Stimulated activated CD8-positive, alpha-beta memory T cell treated with anti-CD3 and anti-CD28 coated beads, Interleukin-15, amount 100 ng/mL, for 24 hours (primary cell): ENCODE data around the gene MAN1A1.

Experiments used
- DNase-seq: peaks from one replicate; pipeline ENCODE4 v3.0.0-alpha.2; 2020; ENCODE audit warnings: low read depth

Gene MAN1A1

DNA sequence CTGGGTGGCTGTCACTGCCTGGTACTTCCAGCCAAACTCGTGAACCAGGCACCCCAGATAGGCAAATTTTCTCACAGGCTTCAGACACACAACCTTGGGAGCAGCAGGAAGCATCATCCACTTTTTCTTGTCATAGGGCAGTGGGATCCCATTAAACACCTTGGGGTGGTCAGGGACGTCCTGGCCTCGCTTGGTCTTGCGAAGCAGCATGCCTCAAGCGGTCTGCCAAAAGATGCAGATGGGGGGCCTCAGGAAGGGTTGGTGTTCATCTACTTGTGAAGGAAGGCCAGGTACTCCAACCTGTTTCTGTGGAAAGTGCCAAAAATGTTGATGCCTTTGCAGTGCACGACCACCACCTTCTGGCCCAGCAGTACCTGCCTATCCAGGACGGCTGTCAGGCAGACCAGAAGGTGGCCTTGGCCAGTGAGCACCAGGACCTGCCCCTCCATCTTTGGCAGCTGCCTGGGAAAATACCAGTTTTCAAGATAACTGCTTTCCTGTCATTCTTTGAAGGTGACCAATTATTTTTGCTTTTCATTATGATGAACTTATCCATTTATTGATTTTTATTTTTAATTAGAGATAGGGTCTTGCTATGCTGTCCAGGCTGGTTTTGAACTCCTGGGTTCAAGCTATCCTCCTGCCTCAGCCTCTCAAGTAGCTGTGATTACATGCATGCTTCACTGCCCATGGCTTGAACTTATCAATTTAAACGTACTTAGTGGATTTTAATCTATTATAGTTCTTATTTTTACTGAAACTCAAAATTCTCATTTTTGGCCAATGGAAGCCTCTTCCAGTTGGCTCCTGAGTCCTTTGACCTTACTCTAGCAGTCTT is 80.1 kb downstream of the MAN1A1 start:
- DNase-seq, result no peak

DNA sequence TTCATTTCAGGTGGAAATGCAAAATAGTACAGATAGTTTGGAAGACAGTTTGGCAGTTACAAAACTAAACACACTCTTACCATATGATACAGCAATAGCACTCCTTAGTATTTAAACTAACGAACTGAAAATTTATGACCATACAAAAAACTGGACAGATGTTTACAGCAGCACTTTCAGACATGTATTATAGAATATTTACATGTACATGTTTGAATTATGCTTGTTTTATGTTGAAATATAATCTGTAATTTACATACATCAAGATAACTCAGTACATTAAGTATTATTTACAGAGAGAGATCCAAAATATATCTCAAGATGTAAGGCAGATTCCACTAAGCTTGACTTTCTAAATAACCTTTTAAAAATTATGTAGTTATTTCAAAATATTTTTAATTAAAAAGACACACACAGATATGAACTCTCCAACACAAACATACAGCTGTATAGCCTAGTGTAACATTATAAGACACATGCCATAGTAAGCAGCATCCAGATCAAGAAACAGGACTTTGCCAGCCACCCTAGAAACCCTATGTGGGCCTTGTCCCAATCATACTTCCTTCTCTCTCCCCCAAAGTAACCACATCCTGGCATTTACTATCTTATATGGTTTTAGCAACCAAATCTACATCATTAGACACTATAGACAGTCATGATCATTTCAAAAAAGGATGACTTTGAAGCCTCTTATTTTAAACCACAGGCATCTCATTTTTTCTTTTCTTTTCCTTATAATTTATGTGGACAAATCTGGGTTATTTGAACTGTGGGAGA is 82.2 kb downstream of the MAN1A1 start:
- DNase-seq, result no peak

DNA sequence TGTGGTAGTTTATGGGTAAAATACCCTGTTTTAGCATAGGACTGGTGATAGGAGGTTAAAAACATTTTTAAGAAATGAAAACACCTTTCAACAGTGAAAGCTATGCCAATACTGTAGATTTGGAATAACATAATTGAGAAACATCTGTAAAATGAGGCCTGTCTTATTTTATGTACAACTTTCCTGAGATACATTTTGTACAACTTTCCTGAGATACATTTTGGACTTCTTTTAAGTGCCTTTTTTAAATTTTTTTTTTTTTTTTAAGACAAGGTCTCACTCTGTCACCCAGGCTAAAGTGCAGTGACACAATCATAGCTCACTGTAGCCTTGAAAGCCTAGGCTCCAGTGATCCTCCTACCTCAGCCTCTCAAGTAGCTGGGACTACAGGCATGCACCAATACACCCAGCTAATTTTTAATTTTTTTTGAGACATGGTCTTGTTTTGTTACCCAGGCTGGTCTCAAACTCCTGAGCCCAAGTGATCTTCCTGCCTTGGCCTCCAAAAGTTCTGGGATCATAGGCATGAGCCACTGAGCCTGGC is 84.6 kb downstream of the MAN1A1 start:
- no peak for DNase-seq

DNA sequence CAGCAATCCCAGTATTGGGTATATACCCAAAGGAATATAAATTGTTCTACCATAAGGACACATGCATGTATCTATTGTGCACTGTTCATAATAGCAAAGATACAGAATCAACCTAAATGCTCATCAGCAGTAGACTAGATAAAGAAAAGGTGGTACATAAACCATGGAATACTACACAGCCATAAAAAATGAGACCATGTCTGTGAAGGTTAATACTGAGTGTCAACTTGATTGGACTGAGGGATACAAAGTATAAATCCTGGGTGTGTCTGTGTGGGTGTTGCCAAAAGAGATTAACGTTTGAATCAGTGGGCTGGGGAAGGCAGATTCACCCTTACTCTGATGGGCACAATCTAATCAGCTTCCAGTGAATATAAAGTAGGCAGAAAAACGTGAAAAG is 86.9 kb downstream of the MAN1A1 start:
- no peak for DNase-seq

- no peak for DNase-seq
Measured at GRCh38 chr6:119261944-119262284, 87.6 kb downstream of the MAN1A1 start.

- no peak for DNase-seq
Measured at GRCh38 chr6:119259027-119259426, 90.5 kb downstream of the MAN1A1 start.

DNA sequence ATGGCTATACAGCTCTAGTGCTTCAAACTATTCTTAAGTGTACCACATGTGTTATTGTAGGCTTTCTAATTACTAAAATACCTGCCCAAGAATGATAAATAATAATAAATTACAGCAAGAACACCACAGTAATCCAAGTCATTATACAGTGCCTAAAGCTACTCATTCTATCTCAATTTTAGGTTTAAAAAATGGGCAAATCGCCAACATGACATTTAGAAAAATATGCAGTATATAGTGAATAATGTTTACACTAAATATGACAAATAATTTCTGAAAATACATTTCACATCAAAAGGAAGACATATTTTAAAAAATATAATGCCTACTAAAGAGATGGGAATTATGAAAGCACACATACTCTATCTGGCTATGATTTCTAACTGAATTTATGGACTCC is 91.8 kb downstream of the MAN1A1 start:
- no peak for DNase-seq

DNA sequence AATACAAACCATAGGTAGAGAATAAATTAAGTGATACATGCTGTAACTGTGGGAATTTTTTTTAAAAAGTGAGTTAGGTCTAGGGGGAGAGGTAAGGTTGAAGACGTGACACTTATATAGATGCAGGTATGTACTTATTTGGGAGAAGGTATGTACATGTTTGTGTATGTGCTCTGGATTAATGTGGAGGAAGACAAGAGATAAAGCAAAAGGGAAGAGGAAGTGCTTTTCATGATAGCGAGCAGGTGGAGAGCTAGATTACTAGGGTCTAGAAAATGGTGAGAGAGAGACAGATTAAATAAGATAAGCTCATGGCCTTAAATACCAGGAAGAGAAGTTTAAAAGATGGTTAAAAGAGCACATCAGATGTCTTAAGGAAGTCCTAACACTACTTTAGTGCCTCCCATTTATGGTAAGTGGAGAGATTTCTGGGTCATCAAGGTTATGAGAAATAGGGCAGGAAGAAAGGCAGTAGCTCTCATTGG is 92.5 kb downstream of the MAN1A1 start:
- no peak for DNase-seq

- DNase-seq, result no peak
Measured at GRCh38 chr6:119256392-119256791, 93.2 kb downstream of the MAN1A1 start.

GRCh38 chr6:119255492-119255891 is 94.1 kb downstream of the MAN1A1 start:
- DNase-seq, result no peak

DNA sequence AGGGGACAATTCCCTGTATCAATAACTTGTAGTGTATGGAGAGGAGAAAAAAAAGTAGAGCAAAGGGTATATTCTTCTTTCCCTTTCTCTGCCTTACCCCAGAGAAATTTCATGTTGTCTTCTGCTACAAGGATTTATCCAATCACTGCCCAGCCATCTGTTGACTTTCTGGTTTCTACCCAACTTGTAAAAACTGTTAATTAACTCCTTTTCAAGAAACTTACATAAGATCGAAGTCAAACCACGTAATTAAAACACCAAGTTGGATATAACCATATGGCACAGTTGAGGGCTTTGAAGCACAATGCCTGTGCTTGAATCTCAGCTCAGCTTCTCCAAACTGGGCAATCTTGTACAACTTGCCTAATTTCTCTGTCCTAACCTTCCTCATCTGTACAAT is 99.5 kb downstream of the MAN1A1 start:
- DNase-seq, result no peak

- no peak for DNase-seq
Measured at GRCh38 chr6:119249319-119249718, 100.2 kb downstream of the MAN1A1 start.

DNA sequence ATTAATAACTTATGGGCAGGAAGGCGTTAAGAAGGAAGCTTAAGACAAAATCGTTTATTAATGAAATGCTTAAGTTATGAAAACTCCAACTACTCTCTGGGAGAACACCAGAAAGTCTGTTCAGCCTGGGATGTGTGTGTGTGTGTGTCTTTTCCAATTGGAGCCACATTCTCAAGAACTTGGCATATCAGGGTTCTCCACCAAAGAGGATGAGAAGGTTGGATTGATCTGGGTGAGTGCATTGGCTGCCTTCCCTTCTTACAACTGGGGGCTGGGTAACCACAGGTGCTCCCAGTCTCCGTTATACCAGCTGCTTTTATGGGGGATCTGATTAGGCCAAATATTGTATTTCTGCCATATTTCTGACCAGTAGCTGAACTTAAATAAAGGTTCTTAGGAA is 102.1 kb downstream of the MAN1A1 start:
- DNase-seq, result no peak

DNA sequence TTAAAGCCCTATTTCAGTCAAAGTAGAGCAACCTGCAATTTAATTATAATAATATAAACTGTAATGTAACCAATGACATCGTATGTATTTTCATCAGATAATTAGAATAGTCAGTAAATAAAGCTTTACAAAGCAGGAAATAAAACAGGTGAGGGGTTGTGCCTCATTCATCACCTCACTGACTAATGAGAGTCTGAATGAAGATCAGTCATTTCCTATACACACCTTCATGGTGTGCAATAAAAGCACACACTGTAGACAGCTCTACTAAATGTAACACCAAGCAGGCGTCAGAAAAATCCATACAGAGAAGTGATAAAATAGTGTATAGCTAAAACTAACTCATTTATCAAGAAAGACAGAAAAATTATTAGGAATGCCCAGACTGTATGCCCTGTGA is 105.9 kb downstream of the MAN1A1 start:
- no peak for DNase-seq

- no peak for DNase-seq
Measured at GRCh38 chr6:119243037-119243436, 106.5 kb downstream of the MAN1A1 start.

DNA sequence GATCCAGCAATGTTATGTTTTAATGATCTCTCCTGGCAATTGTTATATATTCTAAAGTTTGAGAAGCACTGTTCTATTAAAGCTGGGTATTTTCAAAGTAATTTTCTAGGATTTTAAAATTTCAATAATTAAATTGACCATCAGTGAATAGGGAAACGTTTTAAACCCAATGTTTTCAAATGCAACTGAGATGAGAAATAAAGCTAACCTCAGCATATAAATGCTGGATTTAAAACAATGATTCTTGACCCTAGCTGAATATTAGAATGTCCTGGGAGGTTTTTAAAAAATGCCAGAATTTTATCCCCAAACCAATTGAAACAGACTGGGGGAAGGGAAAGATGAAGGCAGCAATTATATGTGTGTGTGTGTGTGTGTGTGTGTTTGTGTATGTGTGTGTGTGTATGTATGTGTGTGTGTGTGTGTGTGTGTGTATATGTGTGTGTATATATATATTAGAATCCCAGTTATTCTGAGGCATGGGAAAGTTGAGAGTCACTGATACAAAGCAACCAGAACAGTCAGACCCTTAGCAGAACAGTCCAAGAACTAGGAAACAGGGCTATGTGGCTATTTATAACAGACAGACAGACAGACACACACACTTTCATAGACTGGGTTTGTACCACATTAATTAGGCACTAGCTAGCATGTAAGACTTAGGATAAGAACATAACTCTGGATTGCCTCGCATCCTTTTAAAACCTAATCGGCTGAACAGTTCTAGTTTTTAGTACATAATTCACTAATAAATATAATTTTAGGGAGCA is 107.8 kb downstream of the MAN1A1 start:
- DNase-seq, result no peak

- DNase-seq, result no peak
Measured at GRCh38 chr6:119241111-119241465, 108.5 kb downstream of the MAN1A1 start.

DNA sequence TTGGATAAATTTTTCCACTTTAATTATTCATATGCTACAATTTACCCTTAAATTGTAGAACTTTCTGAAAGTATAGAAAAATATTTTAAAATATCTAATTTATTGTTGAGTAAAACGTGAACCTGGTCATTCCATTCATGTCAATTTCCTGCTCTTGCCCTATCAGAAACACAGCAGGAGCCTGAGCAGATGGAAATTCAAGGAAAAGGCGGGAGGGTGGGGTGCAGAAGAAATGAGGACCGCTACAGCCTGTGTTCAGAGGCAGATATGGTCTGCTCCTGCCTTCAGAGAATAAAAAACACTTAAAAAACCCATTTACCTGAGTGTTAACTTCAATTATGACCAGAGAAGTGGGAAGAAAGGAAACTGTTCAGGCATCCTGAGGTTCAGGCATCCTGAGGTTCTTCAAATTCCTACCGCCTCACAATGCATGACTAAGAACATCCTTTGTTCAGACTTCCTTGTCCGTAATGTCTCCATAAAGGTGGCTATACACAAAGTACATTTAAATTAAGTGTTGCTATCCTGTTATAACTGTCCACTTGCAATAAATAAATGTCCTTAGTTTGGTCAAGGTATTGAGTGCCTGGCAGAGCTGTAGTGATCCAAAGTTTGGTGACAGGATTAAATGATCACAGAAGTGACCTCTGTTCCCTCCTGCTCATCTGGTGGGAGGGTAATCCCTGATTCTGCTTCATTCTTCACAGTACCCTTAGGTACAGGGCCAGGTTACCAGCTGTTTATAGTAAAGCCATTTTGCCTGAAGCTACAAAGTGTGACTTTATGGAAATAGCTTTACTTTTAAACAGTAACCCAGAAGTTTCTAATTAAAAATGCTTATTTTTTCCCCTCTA is 109.1 kb downstream of the MAN1A1 start:
- DNase-seq, result no peak

DNA sequence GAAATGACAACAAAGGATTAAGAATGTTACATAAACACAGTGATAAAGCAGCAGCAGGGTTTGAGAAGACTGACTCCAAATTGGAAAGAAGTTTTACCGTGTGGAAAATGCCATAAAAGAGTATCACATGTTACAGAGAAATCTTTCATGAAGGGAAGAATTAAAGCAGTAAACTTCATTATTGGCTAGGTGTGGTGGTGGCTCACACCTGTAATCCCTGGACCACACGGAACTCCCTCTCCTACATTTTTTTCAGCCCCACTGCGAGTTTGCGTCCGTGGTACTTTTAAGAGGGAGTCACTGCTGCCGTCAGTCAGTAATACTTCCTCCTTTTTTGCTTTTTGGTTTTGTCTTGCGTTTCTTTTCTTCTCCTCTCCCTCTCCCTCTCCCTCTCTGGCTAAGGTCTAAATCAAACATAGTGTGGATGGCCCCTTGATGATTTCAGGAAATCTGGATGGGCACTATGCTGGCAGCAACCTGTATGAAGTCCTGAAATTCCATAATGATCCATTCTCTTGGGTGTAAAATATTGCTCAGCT is 112.3 kb downstream of the MAN1A1 start:
- DNase-seq, result no peak

DNA sequence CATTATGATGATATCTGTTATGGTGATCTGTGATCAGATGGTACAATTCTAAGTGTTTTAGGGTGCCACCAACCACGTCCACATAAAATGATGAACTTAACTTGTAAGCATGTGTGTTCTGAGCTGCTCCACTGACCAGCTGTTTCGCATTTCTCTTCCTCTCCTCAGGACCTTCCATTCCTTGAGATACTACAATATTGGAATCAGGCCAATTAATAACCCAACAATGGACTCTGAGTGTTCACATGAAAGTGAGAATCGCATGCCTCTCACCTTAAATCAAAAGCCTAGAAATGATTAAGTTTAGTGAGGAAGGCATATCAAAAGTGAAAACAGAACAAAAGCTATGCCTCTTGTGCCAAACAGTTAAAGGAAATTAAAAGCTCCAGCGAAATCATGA is 114.6 kb downstream of the MAN1A1 start:
- DNase-seq, result no peak

DNA sequence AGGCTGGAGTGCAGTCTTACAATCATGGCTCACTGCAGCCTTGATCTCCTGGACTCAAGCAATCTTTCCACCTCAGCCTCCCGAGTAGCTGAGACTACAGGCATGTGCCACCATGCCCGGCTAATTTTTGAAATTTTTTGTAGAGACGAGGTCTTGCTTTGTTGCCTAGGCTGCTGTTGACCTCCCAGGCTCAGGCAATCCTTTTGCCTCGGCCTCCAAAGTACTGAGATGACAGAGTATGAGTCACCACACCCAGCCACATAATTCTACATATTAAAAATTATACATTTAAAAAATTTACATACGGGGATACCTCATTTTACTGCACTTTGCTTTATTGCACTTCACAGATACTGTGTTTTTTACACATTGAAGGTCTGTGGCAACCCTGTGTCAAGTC is 115.1 kb downstream of the MAN1A1 start:
- no peak for DNase-seq
